Measurements from ENCODE around the gene DAP3.

The DAP3 gene

DNA sequence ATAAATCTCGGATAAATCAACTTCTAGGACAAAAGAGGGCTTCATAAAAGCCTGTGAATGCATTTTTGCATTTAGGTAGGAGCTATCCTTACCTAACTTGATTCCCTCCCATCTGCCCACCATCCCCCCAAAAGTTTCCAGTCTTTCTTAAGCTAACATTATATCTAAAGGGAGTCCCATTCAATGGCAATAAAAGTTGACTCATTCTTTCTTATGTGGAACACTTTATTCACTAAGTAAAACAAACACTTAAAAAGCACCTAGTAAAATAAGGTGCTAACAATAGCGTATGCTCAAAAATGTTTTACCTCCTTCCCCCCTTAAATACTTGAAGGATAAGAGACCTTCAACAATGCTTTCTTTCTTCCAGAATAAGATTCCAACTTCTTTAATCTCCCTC is 84.3 kb downstream of the DAP3 start:
- in situ Hi-C loops (cut with MboI; ENCODE audit: low pct_unique_long_range_greater_than_20kb, low sequenced_read_pairs, unreplicated experiment), result no loop called here
- no peak for DNase-seq (ENCODE audit: low spot score)
- TF ChIP-seq, protein P1, sequence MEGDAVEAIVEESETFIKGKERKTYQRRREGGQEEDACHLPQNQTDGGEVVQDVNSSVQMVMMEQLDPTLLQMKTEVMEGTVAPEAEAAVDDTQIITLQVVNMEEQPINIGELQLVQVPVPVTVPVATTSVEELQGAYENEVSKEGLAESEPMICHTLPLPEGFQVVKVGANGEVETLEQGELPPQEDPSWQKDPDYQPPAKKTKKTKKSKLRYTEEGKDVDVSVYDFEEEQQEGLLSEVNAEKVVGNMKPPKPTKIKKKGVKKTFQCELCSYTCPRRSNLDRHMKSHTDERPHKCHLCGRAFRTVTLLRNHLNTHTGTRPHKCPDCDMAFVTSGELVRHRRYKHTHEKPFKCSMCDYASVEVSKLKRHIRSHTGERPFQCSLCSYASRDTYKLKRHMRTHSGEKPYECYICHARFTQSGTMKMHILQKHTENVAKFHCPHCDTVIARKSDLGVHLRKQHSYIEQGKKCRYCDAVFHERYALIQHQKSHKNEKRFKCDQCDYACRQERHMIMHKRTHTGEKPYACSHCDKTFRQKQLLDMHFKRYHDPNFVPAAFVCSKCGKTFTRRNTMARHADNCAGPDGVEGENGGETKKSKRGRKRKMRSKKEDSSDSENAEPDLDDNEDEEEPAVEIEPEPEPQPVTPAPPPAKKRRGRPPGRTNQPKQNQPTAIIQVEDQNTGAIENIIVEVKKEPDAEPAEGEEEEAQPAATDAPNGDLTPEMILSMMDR (IDR thresholded peaks at IDR 0.05; ENCODE audit: extremely low read depth, insufficient read depth, missing control alignments), result no peak

DNA sequence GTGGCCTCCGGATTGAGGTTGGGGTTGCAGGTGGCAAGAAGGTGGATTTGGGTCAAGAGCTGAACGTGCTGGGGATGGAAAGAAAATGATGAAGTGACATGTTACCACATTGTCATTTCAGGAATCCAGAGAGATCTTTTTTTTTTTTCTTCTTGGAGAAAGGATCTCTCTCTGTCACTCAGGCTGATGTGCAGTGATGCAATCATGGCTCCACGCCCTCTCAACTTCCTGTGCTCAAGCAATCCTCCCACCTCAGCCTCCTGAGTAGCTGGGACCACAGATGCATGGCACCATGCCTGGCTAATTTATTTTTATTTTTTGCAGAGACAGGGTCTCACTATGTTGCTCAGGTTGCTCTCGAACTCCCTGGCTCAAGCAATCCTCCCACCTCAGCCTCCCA is 87.5 kb downstream of the DAP3 start:
- TF ChIP-seq, protein P1 (IDR thresholded peaks at IDR 0.05; ENCODE audit: extremely low read depth, insufficient read depth, missing control alignments), result no peak
- in situ Hi-C loops (cut with MboI; ENCODE audit: low pct_unique_long_range_greater_than_20kb, low sequenced_read_pairs, unreplicated experiment), result no loop called here
- DNase-seq (ENCODE audit: low spot score), result no peak

DNA sequence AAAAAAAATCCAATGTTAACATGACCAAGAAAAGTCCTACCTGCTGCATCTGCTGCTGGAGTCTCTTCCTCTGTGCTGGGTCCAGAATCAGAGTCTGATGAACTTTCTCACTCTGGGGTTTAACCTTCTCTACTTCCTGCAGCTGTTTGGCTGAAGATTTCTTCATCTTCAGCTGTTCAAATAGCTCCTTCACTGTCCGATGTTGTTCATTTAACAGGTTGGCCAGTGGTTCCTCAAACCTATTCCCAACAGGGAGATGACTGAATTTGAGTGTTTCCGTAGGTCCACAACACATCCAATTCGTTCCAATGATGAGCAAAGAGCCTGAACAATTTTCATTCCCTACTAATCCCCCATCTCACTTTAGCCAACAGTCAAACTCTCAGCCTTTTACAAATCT is 88.7 kb downstream of the DAP3 start:
- in situ Hi-C loops (cut with MboI; ENCODE audit: low pct_unique_long_range_greater_than_20kb, low sequenced_read_pairs, unreplicated experiment), result no loop called here
- TF ChIP-seq, protein P1 (IDR thresholded peaks at IDR 0.05; ENCODE audit: extremely low read depth, insufficient read depth, missing control alignments), result no peak
- no peak for DNase-seq (ENCODE audit: low spot score)

Measured in GM13977 (cell line).